NCI-H446 treated with DMSO at 0.1 percent for 48 hours (cell line): ENCODE data around the gene EMILIN3.

Experiments used
- DNase-seq: peaks from one replicate; lab custom pipeline; 2025; lab: John Stamatoyannopoulos, UW

EMILIN3 gene

GRCh38 chr20:41347523-41348429 is 18.8 kb downstream of the EMILIN3 start:
- DNase-seq: no peak

DNA sequence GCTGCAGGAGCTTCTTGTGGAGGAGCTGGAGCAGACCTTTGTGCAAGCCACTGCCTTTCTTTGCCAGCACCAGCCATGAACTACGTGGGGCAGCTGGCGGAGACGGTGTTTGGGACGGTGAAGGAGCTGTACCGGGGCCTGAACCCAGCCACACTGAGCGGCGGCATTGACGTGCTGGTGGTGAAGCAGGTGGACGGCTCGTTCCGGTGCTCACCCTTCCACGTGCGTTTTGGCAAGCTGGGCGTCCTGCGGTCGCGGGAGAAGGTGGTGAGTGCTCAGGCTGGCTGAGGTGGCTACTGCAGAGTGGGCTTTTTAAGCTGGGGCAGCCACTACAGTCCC is 20.9 kb downstream of the EMILIN3 start:
- no peak for DNase-seq

- no peak for DNase-seq
These were observed 21.5 kb downstream of the EMILIN3 start for GRCh38 chr20:41344938-41345728.

- DNase-seq: no peak
These were observed 22.1 kb downstream of the EMILIN3 start for GRCh38 chr20:41344477-41344876.

DNA sequence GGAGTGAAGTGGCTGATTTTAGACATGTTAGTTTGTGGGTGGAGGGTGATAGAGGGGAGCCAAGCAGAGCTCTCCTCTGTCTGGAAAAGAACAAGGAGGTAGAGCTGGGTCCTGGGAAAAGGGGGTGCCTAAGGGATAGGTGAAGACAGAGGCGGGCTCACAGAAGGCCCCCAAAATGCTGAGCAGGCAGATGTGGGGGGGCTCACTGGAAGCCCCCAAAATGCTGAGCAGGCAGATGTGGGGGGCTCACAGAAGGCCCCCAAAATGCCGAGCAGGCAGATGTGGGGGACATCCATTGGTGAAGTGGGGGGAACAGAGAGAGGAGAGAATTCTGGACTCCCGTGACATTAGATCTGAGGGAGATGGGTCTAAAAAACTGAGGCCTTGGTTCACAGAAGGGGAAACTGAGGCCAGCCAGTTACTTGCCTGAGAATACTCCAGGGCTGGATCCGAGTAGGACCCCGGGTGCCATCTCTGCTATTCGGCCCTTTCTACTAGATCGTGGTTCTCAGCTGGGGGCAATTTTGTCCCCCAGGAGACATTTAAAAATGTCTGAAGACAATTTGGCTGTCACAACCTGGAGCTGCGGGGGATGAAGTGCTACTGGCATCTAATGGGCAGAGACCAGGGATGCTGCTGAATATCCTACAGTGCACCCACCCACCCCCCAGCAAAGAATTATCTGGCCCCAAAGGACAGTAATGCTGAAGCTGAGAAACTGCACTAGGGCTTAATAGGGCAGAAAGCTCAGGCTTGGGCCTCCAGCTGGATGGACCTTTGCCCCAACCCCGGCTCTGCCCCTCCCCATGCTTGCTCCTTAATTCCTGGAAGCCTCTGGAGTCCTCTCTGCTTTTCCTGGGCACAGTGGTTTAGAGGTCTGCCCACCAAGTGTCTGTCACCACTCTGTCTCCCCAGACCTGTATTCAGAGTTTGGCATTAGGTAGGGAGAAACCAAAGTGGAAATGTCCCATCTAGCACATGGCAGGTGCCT is 23.8 kb downstream of the EMILIN3 start:
- DNase-seq: no peak

DNA sequence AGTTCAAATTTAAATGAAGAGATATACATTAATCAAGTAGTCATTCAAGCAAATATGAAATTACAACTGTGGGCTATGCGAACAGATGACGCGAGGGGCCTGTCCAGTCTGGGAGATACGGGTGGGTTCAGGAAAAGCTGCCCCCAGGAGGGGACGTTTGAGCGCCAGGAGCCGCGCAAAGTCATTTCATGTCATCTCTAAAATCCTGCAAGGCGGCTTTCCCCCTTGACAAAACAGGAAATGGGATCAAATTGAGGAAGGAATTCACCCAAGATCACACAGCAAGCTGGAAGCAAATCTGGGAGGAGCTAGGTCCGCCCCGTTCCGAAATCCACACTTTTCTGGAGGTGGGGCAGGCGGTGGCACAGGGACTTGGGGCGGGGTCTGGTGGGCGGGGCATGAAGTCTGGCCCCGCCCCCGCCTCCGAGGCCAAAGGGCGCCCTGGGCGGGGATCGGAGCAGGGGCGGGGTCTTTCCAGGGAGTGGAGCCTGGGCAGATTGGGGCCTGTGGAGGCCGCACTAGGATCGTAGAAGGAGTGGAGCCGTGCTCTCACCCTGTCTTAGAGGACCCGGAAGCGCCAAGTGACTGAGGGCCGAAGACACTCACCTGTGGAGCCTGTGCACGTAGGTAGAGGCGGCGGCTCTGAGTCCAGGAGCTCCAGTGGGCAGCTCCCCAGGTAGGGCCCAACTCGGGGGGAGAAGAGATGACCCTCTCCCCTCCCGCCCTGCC is 26.1 kb downstream of the EMILIN3 start, which contains the start of gene LPIN3:
Gene LPIN3, plus strand, starts transcription at position 495 of the 729 bp plus-strand sequence. CDS start 4,983 bp downstream, outside the sequence.
- no peak for DNase-seq

DNA sequence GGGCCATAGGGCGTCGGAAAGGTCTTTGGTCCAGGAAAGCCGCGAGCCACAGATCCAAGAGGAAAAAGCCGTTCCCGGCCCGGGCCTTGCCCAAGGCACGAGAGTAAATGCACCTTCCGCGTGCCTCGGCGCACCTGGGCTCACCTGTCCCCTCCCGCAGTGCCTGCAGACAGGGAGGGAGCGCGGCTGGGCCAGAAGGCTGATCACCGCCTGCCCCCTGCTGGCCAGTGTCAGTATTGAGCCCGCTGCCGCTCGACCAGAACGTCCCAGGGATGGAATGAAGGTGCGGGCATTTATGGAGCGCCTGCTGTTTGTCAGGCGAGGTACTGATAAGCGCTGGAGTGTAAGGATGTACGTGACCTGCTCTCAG is 26.7 kb downstream of the EMILIN3 start:
- DNase-seq: no peak

GRCh38 chr20:41336711-41337492 is 29.7 kb downstream of the EMILIN3 start:
- DNase-seq: no peak

- DNase-seq: no peak
These were observed 31.0 kb downstream of the EMILIN3 start for GRCh38 chr20:41335591-41335990.

DNA sequence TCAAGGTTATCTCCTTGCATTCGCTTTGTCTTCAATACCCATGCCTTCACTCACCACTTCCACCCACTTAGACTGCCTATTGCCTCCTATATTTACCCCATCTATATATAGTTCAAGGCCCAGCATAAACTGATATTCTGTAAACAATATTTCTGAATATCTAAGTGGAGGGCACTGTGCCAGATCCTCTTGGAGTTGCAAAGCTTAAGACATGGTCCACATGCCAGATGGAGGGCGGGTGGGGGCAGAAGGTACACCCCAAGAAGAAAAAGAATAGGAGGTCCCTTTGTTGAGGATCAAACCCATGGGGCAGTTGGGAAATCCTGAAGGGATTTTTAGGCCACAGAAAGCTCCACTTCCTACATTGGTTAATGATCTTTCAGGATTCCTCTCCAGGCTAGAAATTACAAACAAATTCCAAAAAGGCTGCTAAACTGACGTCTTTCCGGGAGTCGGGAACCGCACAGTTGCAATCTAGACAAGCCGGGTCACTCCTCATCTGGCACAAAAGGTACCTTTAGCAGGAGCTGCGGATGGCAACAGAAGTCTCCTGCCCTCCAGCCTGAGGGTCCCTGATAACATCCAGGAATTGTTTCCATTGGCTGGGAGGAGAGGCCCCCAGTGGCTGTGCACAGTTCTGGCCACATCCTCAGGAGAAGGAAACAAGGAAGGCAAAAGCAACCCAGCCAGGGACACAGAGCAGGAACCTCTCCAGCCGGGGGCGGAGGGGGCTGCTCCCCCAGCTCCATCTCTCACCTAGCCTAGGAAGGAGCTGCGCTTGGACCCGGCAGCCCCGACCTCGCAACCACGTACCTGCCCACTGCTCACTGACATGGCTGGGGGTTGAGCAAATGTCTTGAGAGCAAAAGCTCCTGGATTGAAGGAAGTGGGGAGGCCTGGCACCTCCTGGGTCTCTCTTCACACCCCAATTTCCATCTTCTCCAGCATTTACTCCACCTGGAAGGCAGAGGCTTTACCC is 31.9 kb downstream of the EMILIN3 start:
- no peak for DNase-seq

DNA sequence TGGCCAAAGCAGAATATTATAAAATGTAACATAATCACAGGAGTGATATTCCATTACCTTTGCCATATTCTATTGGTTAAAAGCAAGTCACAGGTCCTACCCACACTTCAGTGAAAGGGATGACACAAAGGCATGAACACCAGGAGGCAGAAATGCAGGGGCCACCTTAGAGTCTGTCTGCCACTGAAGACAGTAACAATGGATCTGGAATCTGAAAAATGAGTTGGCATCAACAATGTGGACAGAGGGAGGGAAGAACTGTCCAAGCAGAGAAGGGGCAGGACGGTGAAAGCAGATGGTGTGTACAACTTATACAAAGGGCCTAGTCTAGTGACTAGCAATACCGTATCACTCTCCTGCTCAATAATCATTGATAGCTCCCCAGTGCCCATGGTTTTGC is 32.6 kb downstream of the EMILIN3 start:
- DNase-seq: no peak

DNA sequence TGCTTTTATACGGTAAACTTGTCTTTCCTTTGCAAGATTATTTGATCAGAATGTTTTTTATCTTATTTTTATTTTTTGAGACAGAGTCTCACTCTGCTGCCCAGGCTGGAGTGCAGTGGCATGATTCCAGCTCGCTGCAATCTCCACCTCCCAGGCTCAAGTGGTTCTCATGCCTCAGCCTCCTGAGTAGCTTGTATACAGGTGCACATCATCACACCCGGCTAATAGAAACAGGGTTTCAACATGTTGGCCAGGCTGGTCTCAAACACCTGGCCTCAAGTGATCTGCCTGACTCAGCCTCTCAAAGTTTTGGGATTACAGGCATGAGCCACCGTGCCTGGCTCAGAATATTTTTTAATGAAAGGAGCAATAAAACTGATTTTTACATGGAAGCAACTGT is 34.9 kb downstream of the EMILIN3 start:
- DNase-seq: no peak

GRCh38 chr20:41330941-41331340 is 35.7 kb downstream of the EMILIN3 start:
- DNase-seq: no peak

DNA sequence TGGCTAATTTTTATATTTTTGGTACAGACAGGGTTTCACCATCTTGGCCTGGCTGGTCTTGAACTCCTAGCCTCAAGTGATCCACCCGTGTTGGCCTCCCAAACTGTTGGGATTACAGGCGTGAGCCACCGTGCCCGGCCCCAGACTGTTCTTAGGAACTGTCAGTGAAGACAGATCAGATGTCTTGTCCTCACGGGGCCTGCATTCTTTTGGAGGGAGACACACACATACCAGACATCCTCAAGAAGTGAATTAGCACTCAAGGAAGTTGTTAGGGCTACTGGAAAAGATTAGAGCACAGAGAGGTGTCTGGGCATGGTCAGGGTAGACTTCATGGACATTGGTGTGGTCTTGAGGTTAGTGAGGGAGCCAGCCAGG is 36.3 kb downstream of the EMILIN3 start:
- no peak for DNase-seq

DNA sequence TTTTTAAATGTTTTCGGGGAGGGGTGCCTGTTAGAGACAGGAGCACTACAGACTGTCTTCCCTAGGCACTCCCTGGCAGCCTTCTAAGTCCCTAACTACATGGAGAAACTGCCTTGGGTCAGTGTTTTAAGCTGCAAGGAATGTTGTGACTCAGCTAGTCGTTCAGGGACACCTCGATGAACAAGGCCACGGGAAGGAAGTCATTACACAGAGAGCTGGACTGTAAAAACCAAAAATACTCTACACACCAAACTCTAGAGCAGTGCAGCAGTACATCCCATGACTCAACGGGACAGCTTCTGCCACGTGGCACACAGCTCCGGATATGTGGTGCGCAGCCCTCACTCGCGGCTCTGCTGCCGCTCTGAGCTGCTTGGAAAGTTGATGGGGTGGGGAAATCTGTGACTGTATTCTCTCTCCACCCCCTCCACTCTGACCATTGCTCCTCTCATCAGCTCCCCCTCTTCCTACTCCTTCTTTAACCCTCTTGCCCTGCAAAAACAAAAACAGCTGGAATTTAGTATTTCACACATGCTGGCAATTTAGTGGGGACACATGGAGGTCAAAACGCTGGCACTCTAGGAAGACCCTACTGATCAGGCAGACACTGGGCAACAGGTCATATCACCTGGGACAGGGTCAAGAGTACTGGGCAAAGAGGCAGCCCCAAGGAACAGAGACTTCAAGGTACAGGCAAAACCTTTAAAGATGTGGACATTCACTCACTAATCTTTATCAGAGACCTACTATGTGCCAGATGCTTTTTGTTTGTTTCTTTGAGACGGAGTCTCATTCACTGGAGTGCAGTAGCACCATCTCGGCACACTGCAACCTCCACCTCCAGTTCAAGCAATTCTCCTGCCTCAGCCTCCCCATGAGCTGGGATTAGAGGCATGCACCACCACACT is 36.9 kb downstream of the EMILIN3 start:
- DNase-seq: no peak

GRCh38 chr20:41327178-41327577 is 39.4 kb downstream of the EMILIN3 start:
- no peak for DNase-seq

GRCh38 chr20:41320976-41321375 is 45.6 kb downstream of the EMILIN3 start:
- DNase-seq: no peak

- no peak for DNase-seq
These were observed 46.2 kb downstream of the EMILIN3 start for GRCh38 chr20:41320441-41320840.
